HG03139 (cell line): Measurements from ENCODE around the gene LAPTM5.
"Not testable (repeated sequence)": the region's sequence is repeated elsewhere in the genome, so short reads cannot be mapped to it uniquely, and the experiment has no call there.

Experiments used
- ATAC-seq: cut with Tn5 transposase; IDR thresholded peaks from one replicate; pipeline ENCODE4 v1.9.1; 2021; ENCODE audit not compliant: unreplicated experiment

The LAPTM5 gene

DNA sequence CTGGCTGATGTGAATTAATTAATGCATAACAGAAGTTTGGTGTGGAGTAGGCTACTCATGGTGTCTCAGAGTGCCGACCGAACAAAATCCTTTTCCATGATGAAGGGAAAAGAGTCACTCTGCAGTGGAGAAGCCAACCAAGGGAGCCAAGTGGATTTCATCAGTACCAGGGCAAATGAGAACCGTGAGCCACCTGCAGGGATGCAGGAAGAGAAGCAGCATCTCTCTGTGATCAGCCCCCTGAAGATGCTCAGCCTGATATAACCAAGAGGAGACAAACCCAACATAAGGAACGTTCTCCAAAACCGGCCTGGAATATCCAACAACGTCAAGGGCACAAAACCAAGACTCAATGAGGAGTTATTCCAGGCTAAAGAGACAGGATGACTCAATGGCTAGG lies 13.4 kb upstream of the LAPTM5 start:
- ATAC-seq = no peak

DNA sequence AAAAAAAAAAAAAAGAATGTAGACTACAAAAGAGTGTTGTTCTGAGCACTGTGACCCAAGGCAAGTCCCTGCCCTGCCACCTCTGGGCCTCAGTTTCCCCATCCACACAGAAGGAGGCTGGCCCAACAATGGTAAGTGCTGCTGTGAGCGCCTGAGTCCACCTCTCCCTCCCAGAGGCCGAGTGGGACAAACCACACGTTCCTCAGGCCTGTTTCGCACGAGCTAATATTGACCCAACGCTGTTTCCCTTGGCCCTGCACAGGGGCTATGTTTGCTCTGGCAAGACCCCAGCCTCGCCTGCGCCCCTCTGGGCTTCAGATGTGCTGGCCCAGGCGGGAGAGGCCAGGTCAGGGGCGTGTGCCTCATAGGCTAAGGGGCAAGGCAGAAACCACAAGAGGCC lies 12.6 kb upstream of the LAPTM5 start:
- no peak for ATAC-seq

DNA sequence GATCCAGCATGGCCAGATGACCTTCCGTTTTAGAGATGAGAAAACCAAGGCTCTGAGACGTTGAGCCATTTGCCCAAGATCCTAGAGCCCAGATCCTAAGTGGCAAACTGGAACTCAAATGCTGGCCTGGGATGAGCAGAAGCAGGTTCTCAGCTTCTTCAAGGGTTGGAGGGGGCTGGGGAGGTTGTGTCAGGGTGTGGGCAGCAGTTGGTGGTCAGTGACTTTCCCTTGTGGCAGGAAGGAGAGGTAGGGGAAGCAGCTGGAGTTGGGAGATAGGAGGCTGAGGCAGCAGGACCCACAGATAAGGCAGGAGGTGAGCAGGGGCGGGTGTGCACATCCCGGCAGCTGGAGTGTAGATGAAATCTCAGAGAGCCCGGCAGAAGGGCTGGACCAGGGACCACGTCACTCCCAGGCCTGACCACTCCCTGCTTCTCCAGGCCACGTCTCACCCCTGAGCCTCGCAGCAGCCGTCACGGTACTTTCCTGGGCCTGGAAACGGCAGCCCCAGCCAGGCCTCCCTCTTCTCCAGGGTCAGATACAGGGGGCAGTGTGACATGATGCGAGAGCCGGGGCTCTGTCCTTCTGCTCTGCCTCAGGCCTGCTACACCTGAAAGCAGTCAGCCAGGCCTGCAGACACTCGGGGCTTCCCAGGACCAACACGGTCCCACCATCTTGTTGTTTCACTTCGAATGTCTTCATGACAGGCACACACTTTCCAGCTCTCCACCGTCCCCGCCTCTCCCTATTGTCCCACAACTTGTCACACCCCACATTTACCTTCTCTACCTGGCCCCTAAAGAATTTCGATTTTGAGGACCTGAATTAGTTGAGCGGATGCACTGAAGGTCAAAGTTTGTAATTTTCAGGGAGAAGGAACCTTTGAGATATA lies 11.5 kb upstream of the LAPTM5 start:
- ATAC-seq = no peak

DNA sequence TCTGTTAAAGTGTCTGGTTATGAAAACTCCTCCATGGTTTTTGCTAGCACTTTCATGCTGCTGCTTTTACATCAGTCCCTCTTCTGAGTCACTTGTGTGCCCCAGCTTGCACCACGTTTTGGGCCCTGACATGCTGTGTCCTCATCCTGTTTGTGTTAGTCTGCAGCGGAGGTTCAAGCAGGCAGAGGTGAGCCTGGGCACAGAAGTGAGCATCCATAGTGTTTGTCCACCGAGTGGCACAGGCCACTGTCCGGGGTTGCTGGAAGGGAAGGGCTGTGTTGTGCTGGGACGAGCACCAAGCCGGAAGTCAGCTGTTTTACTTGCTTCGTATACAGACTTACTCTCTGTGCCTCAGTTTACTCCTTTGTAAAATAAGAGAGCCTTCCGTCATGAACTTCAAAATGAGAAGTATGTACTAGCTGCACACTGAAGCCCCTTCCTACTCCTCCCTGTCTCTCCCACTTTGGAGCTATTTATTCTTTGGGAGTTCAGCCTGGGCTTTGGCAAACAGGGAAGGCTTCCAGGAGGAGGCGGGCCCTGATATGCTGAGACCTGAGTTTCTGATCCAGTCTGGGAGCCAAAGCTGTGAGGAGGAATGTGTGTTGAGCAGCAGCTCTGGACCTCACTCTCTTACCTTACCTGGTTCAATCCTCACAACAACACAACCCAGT lies 10.7 kb upstream of the LAPTM5 start:
- no peak for ATAC-seq

DNA sequence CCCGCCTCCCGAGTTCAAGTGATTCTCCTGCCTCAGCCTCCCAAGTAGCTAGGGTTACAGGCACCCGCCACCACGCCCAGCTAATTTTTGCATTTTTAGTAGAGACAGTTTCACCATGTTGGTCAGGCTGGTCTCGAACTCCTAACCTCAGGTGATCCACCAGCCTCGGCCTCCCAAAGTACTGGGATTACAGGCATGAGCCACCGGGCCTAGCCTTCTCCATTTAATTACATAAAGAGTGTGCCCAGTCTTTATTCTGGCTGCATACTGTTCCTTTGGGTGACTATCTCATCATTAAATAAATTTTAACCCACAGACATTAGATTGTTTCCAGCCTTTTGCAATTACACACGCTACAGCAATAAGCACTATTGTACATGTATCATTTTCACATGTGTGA lies 9.4 kb upstream of the LAPTM5 start:
- not testable (repeated sequence) for ATAC-seq

DNA sequence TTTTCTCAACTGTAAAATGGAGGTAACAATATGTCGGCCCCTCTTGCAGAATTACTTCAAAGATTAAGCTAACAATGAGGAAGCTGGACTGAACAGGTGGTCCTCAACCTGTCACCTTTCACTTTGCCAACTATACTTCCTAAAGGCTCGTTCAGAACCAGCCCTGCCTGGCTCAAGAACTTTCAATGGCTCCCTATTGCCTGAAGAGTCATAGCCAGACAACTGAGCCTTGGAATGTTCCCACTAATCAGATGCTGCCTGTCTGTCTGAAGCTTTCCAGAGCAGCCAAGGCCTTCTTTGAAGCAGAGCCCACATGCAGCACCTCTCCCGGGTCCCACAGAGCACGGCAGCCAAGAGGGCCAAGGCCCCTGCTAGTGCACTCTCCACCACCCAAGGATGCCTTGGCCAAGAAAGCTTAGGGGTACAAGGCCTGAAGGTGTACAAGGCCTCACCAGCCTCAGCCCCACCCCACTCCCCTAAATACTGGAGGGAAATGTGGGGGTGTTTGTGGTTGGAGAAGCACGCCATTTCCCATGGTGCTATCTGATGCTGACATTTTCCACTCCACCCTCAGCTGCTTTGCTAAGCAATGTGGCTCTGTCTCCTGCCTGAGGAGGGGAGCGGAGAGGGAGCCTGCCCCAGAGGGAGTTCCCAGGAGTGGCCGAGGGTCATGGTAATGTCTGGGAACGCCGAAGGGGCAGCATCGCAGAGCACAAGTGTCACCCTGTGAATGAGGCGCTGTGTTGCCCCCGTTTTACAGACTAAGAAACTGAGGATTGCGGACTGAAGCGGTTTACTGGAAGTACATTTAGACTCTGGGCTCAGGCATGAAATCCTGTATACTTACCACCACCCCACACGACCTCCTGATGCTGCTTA lies 8.2 kb upstream of the LAPTM5 start:
- no peak for ATAC-seq

DNA sequence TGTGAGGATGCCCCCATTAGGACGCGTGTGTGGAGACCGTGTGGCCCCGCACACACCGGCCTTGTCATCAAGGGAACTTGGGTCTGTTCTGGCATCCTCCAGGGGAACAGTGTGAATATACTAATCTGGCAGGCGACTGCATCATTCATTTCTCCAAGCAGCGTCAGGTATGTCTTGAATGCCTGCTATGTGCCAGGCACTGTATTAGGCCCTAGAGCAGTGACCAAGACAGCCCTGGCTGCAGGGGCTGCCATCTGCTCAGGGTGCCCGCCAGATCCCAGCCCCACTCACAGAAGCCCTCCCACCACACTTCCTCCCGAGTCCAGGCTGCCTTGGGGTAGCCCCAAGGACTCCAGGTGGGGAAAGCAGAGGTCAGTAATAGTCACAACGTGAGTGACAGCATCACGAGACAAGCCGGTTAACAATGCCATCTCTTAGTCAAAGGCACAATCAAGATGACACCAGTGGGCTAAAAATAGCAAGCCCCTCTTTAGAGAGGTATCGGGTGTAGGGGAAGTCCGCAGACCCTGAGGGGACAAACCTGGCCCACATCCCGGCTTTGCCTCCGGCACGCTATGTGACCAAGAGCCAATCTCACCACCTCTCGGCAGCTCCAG lies 7.5 kb upstream of the LAPTM5 start:
- no peak for ATAC-seq

DNA sequence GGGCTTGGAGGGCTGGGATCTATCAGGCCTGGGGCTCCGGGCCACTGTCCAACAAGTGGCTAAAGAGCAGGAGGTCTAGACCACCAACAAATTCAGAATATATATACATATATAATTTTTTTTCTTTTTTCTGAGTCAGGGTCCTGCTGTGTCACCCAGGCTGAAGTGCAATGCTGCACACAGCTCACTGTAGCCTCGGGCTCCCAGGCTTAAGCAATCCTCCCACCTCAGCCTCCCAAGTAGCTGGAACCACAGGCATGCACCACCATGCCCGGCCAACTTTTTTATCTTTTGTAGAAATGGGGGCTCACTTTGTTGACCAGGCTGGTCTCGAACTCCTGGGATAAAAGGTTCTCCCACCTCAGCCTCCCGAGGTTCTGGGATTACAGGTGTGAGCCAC lies 6.8 kb upstream of the LAPTM5 start:
- ATAC-seq = no peak

DNA sequence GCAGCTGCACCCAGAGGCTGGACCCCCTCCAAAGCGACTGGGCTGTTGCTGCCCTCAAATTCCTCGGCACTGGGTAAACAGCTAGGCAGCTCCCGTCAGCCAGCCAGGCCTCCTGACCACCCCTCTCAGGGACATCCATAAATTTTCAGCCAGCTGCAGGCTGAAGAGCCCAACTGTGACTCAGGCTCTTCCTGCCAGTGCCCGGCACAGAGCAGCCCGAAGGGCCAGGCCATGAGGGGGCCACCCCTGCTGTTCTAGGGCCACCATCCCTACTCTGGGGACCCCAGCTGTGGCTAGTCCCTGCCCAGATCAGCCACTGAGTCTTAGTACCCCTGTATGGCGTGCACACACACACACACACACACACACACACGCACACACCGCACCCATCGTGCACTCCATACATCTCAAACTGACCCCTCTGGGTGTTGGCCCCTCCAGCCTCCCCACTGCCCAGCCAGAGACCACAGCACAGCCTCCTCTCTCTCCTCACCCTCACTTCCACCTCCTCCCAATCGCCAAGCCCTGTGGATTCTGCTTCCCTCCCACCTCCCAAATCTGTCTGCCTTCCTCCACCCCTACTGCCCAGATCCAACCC lies 6.2 kb upstream of the LAPTM5 start:
- no peak for ATAC-seq

DNA sequence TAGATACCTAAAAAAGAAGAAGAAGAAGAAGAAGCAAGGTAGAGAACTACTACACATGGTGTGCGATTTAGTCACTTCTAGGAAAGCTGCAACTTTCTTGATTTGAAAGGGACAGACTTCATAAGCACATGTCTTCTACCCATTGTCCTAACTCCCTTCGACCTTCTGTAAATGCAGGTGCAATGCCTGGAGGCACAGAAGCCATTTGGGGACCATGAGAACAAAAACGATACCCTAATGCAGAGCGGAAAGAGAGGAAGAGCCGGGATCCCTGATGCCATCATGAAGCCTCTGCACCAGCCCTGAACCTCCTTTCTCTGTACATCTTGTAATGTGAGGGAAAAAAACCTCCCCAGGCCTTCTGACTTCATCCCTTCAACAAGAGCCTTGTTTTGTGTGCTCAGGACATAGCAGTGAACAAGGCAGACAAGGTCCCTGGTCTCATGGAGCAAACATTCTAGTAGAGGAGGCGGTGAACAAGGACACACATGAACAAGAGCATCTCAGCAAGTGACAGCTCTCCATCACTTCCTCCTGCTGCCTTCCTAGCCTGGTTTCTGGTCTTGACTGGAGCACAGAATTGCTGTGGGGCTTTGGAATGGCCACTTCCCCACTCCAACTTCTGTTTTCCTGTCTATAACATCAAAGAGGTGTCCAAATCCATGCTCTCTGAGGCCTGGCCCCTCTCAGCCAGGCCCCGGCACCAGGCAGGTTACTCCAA lies 5.5 kb upstream of the LAPTM5 start:
- ATAC-seq = no peak

DNA sequence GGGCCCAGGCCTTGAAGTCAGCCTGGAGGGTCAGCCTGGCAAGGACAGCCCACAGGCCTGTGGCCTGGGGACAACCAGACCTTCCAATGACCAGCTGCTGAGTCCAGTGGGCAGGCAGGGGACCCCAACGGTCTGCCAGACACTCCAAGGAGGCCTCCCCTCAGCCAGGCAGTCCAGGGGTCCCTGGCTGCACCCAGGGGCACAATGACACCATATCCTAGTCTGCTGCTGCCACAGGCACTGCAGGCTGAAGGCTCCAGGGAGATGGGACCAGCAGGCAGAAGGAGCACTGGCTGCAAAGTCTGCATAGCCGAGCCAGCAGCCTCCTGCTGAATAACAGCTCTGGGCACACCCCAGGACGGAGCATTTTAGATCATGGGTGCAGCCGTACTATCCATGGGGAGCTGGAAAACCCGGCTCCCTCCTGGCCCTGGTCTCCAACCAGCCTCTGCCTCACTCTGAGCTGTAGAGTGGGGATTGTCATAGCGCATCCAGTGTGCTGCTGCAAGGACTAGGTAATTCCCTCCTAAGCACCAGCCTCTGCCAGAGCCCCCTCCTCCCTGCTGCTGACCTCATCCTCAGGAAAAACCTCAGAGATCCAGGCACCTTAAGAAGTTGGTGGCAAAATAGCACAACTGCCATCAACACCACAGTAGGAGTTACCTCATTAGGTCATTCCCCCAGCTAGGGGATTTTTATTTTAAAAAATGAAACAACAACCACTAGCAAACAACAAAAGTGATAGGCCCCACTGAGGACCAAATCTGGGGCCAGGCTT lies 4.8 kb upstream of the LAPTM5 start:
- no peak for ATAC-seq

DNA sequence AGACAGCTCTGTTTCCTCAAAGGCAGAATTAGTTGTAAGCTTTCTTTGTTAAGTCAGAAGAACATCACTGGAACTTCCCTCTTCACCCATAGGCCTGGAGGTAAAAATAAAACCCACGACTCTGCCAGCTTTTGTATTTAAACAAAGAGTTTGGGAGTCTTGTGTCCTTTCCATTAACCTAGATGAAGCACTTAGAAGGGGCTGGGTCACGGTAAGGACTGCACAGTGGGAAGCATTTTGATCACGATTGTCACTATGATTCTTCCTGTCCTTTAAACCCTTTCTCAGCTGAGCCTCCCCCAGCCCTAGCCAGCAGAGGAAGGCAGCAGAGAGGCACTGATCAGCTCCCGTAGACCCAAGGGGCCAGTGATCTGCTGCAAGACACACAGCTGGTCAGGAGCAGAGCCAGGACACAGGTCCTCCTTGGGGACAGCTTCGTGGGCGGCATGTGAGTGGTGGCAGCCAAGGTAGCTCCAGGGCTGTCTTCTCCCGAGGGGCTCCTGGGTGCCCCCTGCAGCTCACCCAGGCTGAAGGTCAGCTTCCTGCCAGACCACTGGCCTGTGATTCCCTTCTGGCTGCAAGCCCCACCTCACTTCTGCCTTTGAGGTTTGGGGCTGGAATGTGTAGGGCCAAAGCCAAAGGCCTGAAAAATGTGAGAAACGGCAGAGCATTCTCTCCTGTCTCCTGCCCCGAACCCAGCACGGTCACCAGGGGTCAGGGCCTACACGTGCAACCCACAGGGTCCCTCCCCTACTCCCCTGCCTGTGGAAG lies 4.0 kb upstream of the LAPTM5 start:
- ATAC-seq = no peak

DNA sequence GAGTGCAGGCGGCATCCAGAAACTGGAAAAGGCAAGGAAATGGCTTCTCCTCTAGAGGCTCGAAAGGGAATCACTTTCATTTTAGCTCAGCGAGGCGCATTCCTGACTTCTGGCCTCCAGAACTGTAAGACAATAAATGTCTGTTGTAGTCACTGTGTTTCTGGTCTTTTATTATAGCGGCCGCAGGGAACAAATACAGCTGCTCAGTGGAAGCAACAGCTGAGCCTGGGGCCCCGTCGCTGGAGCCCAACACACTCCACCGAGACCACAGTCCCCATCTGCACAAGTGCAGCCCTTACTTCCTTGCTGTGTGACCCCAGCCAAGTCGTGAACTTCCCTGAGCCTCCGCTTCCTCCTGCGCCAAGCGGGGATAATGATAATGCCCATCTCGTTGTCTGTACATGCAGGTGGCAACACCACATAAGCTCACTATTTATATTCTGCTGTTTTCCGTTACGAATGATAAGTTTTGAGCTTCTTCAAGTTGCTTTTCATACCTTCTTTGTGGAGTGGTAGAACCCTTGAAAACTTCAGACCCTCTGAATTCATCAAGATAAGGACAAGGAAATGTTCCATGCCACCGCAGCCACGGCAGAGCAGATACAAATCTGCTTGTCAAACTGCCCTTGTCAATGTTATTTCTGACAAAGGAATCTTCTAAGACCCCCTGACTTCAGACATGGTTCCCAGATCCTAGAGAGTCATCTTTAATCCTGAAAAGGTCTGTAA lies 3.2 kb upstream of the LAPTM5 start:
- ATAC-seq = no peak

DNA sequence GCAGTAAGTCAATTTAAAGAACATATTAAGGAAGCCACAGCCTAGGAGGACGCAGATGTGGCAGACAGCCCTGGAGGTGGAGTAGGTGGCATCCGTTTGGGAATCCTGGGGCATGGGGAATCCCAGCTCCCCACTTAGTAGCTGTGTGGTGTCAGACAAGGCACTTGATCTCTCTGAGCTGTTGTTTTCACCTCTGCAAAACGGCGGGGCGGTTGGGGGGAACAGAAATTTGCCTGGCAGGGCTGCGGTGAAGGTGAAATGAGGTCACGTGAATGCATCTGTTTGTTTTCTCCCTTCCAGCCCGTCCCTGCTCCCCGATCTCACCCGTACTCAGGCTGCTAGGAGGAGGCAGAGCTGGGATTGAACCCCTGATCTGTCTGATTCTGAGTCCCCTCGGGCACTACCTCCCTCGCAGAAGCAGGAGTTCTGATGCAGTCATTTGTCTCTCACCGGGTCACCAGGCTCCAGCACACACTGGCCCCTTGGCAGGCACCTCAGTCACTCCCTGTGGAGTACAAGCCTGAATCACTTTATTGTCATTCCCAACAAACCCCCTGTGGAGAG lies 2.2 kb upstream of the LAPTM5 start:
- ATAC-seq = no peak

DNA sequence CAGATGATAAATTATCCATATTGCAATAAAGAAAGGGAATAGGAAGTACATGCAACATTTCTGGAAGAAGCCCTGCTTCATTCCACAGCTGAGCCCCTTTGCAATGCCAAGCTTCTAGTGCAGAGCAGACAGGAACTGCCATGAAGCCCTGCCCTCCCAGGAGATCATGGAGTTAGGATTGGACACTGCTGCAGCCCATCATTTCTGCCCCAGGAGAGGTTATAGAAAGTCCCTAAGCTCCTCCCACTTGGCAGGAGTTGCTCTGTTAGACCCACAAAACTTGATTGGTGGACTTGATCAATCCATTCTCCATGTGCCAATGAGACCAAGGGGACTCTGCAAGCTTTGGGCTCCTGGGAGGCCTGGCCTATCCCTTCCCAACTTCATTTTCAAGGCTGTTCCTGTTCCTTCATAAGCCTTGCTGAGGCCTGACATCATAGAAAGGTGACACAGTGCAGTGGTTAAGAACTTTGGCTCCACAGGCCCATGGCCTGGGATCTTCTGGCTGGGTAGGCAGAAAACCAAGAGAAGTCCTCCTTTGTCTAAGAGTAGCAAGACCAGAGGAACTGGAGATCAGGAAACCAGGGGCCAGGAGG lies 1.3 kb upstream of the LAPTM5 start:
- no peak for ATAC-seq

DNA sequence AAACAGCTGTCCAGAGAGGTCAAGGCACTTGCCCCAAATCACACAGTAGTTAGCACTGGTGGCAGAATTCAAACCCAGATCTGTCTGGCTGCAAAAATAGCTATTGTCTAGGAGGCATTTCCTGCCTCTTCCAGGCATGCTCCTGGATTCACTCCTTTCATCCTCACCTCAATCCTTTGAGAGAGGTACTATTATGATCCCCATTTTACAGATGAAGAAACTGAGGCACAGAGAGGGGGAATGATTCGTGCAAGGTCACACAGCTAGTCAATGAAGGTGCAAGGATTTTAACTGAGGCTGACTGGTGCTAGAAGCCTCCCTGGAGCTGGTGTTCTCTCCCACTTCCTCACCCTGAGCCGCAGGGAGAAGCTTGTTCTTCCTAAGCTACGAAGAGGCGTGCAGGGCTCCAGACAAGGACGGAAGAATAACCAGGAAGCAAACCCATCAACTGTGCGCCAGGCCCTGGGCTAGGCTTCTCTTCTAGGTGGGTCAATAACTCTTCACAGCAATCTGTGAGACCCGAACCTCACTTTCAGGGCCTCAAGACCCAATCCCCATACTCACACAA lies 631 bp upstream of the LAPTM5 start:
- ATAC-seq = no peak
